OCI-LY1 (cell line): ENCODE measurements around the gene ZNF416.

Experiments used
- H2AFZ ChIP-seq: fragments of 200-600 bp; sonication (generic), shearing (Covaris generic); 2 replicates; pipeline ENCODE4 v1.6.0; 2014; ENCODE audit warnings: antibody characterized with exemption, mild to moderate bottlenecking, low read length
- H3F3A ChIP-seq: fragments of 200-600 bp; sonication (generic), shearing (Covaris generic); 2 replicates; pipeline ENCODE4 v1.6.0; 2014; ENCODE audit warnings: mild to moderate bottlenecking, antibody characterized with exemption, low read length, moderate library complexity; ENCODE audit not compliant: insufficient read depth
- H3K27ac ChIP-seq: fragments of 200-600 bp; sonication (generic); 2 replicates; pipeline ENCODE4 v1.5.1; 2014; ENCODE audit warnings: low read length, mixed run types, mild to moderate bottlenecking, low read depth; ENCODE audit not compliant: poor library complexity, severe bottlenecking
- H3K27me3 ChIP-seq: fragments of 200-600 bp; sonication (generic); 2 replicates; pipeline ENCODE4 v1.6.0; 2014; ENCODE audit warnings: antibody characterized with exemption, mild to moderate bottlenecking, low read length, moderate library complexity; ENCODE audit not compliant: insufficient read depth
- H3K36me3 ChIP-seq: fragments of 200-600 bp; sonication (generic); 2 replicates; pipeline ENCODE4 v1.6.1; 2014; ENCODE audit warnings: mild to moderate bottlenecking, antibody characterized with exemption, low read length, moderate library complexity, mixed read lengths; ENCODE audit not compliant: insufficient read depth
- H3K4me1 ChIP-seq: fragments of 200-600 bp; sonication (generic); 2 replicates; pipeline ENCODE4 v1.5.1; 2014; ENCODE audit warnings: mild to moderate bottlenecking, low read length, moderate library complexity; ENCODE audit not compliant: insufficient read depth, severe bottlenecking
- H3K4me2 ChIP-seq: fragments of 200-600 bp; sonication (generic), shearing (Covaris generic); 2 replicates; pipeline ENCODE4 v1.6.1; 2014; ENCODE audit warnings: low read length
- H3K4me3 ChIP-seq: fragments of 200-600 bp; sonication (generic); 2 replicates; pipeline ENCODE4 v1.5.1; 2014; ENCODE audit warnings: low read length, low read depth, mild to moderate bottlenecking, mixed read lengths; ENCODE audit not compliant: poor library complexity, severe bottlenecking
- H3K79me2 ChIP-seq: fragments of 200-600 bp; shearing (Covaris generic); 2 replicates; pipeline ENCODE4 v1.6.1; 2016; ENCODE audit warnings: mixed run types, low read length, mixed read lengths; ENCODE audit not compliant: insufficient read depth
- H3K9ac ChIP-seq: fragments of 200-600 bp; sonication (generic), shearing (Covaris generic); 2 replicates; pipeline ENCODE4 v1.6.1; 2014; ENCODE audit warnings: mild to moderate bottlenecking, low read length, mixed read lengths
- H3K9me2 ChIP-seq: fragments of 200-600 bp; sonication (generic), shearing (Covaris generic); 2 replicates; pipeline ENCODE4 v1.6.1; 2014; ENCODE audit warnings: low read depth, mild to moderate bottlenecking, low read length, mixed read lengths
- H3K9me3 ChIP-seq: fragments of 200-600 bp; shearing (Covaris generic); 2 replicates; pipeline ENCODE4 v1.6.1; 2014; ENCODE audit warnings: low read length, mixed read lengths
- H4K20me1 ChIP-seq: fragments of 200-600 bp; sonication (generic), shearing (Covaris generic); 2 replicates; pipeline ENCODE4 v1.6.0; 2016; ENCODE audit warnings: mild to moderate bottlenecking, low read length; ENCODE audit not compliant: insufficient read depth
- CTCF ChIP-seq: fragments of 200-600 bp; sonication (generic), shearing (Covaris generic); IDR thresholded peaks from 2 replicates; pipeline ENCODE4 v1.5.1; 2017; ENCODE audit warnings: mild to moderate bottlenecking, antibody characterized with exemption, low read length, moderate library complexity, mixed read lengths
- EZH2 ChIP-seq: fragments of 200-600 bp; sonication (generic), shearing (Covaris generic); IDR thresholded peaks from 2 replicates; pipeline ENCODE4 v1.8.0; 2017; ENCODE audit warnings: borderline replicate concordance, mixed run types, mild to moderate bottlenecking, antibody characterized with exemption, low read length, moderate library complexity, mixed read lengths

Gene ZNF416

GRCh38 chr19:57557659-57558058, 21.1 kb downstream of the ZNF416 start:
- Histone ChIP-seq H3K27ac (no peak overlapping the region), H3K4me2 (peak overlapping the region; percentile 63; the same call in 1 of the 2 replicates), H3K36me3 (peaks cover 40% of the 10 kb centered on the region), H3K9me3 (peaks cover 21% of the 10 kb centered on the region), H3K9me2 (no peaks in the 10 kb centered on the region), H4K20me1 (no peaks in the 10 kb centered on the region), H3K4me3 (no peak overlapping the region), H3K9ac (no peak overlapping the region; the same call in 1 of the 2 replicates), H3F3A (no peaks in the 10 kb centered on the region), H3K27me3 (no peaks in the 10 kb centered on the region), H3K79me2 (no peaks in the 10 kb centered on the region), H3K4me1 (peaks cover 13% of the 10 kb centered on the region), H2AFZ (no peak overlapping the region)
- TF ChIP-seq EZH2, result no peak
- no peak for TF ChIP-seq CTCF

GRCh38 chr19:57552432-57552831, 26.3 kb downstream of the ZNF416 start:
- H3K36me3 ChIP-seq, result peaks cover 92% of the 10 kb centered on the region
- H3K27ac ChIP-seq, result no peak overlapping the region
- H4K20me1 ChIP-seq, result no peaks in the 10 kb centered on the region
- no peak overlapping the region for H3K4me2 ChIP-seq
- H3K9ac ChIP-seq, result no peak overlapping the region
- H3K9me3 ChIP-seq, result peaks cover 21% of the 10 kb centered on the region
- H3K27me3 ChIP-seq, result no peaks in the 10 kb centered on the region
- no peak for TF ChIP-seq CTCF
- TF ChIP-seq EZH2, result no peak
- no peaks in the 10 kb centered on the region for H3K4me1 ChIP-seq
- H3K4me3 ChIP-seq, result no peak overlapping the region
- no peaks in the 10 kb centered on the region for H3K79me2 ChIP-seq
- H2AFZ ChIP-seq, result no peak overlapping the region
- no peaks in the 10 kb centered on the region for H3F3A ChIP-seq
- no peaks in the 10 kb centered on the region for H3K9me2 ChIP-seq

GRCh38 chr19:57546513-57546912, 32.2 kb downstream of the ZNF416 start:
- Histone ChIP-seq H3K4me3 (no peak overlapping the region), H3K4me2 (no peak overlapping the region), H2AFZ (no peak overlapping the region), H3K27me3 (no peaks in the 10 kb centered on the region), H4K20me1 (no peaks in the 10 kb centered on the region), H3K4me1 (no peaks in the 10 kb centered on the region), H3K9me3 (peaks cover 59% of the 10 kb centered on the region), H3K27ac (no peak overlapping the region), H3K9ac (no peak overlapping the region), H3F3A (0 out of 2 replicates have a peak, but pooled peaks cover 3% of the 10 kb centered on the region), H3K36me3 (peaks cover 100% of the 10 kb centered on the region), H3K9me2 (no peaks in the 10 kb centered on the region), H3K79me2 (no peaks in the 10 kb centered on the region)
- TF ChIP-seq EZH2, result no peak
- no peak for TF ChIP-seq CTCF
